Posterior vena cava (tissue), 2 donors: ENCODE results near the gene RELA. TPM values are rescaled to one million over a fixed set of nuclear protein-coding genes. Genes with fewer than 3 reads are reported as not detected.
A peak's percentile ranks its signal among the peaks of the same experiment; 100 is the strongest.
"Not testable (repeated sequence)": the region's sequence is repeated elsewhere in the genome, so short reads cannot be mapped to it uniquely, and the experiment has no call there.

Experiments
- DNase-seq: peaks from one replicate; pipeline ENCODE4 v3.0.0-alpha.2; 2020; ENCODE audit warnings: low spot score
- intact Hi-C, 2 donors: fragments of 100-400 bp; cut with DNase I; formaldehyde crosslinking; loops; one replicate each; pipeline versions ENCODE4 v1.14.1 to v1.14.2; 2022 to 2023
- long read RNA-seq, 2 donors: library from polyadenylated mRNA; unstranded; transcript quantifications; one replicate each; pipeline ENCODE4 v2.0.0, GENCODE V29; 2020 to 2021
- total RNA-seq, 2 donors: library from RNA; stranded (reverse); fragmentation: NEBNext Ultra II Directional; extraction: Animal tissue kit (Norgen Biotek cat#: 25700); gene quantifications; one replicate each; pipeline ENCODE4 v1.2.1, GENCODE V29; 2021
- donor health status: DM: yes; HTN: yes; CAD: no.
- donor health status: DM: yes; HTN: yes; CAD: no.

The RELA gene
- 10 to 100 TPM; 57.6 to 80.8 TPM for total RNA-seq
- long read RNA-seq, donor 1, transcript RELA-202 (11 exons, 2,700 nt), result major isoform, 8 of 18 reads
- long read RNA-seq, donor 1, partial matches to known transcripts, result 9 of 18 reads
- long read RNA-seq, donor 1, other reads (novel, unspliced or antisense), result 1 of 18 reads
- long read RNA-seq, donor 2, transcript RELA-202 (11 exons, 2,700 nt), result major isoform, 14 of 51 reads
- long read RNA-seq, donor 2, partial matches to known transcripts, result 23 of 51 reads
- long read RNA-seq, donor 2, other reads (novel, unspliced or antisense), result 12 of 51 reads

DNA sequence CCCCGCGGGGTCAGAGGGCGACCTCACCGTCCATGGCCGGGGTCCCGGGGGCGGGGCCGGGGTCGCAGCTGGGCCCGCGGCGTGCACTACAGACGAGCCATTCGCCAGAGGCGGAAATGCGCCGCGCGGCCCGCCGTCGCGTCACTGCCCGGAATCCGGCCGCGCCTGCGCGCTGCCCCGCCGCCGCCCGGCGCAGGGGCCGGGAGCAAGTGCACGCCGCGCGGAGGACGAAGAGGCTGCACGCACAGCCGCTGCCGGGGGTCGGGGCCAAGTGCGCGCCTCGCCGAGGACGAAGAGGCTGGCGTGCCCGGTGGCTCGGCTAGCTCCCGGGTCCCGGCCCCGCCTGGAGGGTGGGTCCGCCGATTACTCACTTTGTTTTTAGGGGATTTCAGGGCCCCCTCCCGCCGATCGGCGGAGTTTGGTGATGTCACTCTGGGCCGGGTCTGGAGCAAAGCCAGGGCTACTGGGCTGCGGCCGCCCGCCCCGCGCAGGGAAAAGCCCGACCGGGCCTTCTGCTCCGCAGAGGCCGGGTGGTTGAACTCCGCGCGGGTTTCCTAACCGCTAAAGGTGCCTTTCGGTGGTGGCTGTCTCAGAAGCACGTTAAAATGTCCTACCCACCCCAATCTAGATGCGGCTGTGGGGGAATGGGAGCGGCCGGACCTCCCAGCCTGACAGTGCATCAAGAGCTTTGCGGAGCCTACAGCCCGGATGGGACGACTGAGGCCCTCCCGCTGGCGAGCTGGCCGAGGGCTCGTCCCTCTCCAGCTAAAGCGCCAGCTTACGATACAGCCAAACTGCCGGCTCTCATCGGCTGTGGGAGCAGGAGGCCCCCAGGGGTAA is at the start of gene RELA:
Gene RELA, minus strand, starts transcription at position 118 of the 840 bp plus-strand sequence. Its CDS starts 84 bp downstream, at position 34.
- DNase-seq, result peak; percentile 99
- intact Hi-C loops, result no loop called here

GRCh38 chr11:65711785-65712632 is 49.3 kb upstream of the RELA start, which contains the start of gene KAT5:
TSS of gene KAT5 (plus strand) at chr11:65712252. CDS start at chr11:65712268, 16 bp downstream.
- intact Hi-C loops, result no loop called here

GRCh38 chr11:65710421-65710820 is 47.7 kb upstream of the RELA start:
- DNase-seq, result no peak
- intact Hi-C loops, result no loop called here

More at GRCh38 chr11:65711785-65712632, 49.3 kb upstream of the RELA start, which contains the start of gene KAT5:
- peak; percentile 99 for DNase-seq

DNA sequence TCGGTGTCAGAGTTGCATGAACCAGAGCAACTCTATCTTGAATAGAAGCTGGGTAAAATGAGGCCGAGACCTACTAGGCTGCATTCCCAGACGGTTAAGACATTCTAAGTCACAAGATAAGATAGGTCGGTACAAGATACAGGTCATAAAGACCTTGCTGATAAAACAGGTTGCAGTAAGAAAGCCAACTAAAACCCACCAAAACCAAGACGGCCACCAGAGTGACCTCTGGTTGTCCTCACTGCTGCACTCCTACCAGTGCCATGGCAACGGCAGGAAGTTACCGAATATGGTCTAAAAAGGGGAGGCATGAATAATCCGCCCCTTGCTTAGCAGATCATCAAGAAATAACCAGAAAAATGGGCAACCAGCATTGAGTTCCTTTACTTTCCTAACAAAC is 46.9 kb upstream of the RELA start:
- intact Hi-C loops, result loop anchor here in 1 of 2 donors (5.0 to 10.0 kb wide), 2 partner anchors 108 to 265 kb away; no protein-coding TSS in a partner anchor
- DNase-seq, result no peak

GRCh38 chr11:65708451-65708850 is 45.7 kb upstream of the RELA start:
- intact Hi-C loops, result loop anchor here in 1 of 2 donors (5.0 to 10.0 kb wide), 2 partner anchors 109 to 266 kb away; no protein-coding TSS in a partner anchor
- DNase-seq, result no peak

GRCh38 chr11:65707002-65707401 is 44.3 kb upstream of the RELA start:
- DNase-seq, result not testable (repeated sequence)
- intact Hi-C loops, result loop anchor here in 1 of 2 donors (5.0 to 10.0 kb wide), 2 partner anchors 110 to 268 kb away; no protein-coding TSS in a partner anchor

GRCh38 chr11:65706303-65706763 is 43.6 kb upstream of the RELA start:
- peak; percentile 93 for DNase-seq

DNA sequence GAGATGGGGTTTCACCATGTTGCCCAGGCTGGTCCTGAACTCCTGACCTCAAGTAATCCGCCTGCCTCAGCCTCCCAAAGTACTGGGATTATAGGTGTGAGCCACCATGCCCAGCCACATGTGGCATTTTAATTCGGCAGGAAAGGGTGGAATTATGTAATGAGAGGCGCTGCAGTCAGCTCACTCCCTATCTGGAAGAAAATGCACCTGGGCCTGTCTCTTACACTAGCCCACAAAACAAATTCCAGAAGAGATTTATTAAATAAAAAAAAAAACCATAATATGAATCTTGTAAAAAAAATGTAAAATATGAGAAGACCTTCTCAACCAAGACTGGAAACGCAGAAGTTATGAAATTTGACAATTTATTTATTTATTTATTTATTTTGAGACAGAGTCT is 41.1 kb upstream of the RELA start:
- intact Hi-C loops, result loop anchor here in 1 of 2 donors (10.0 kb wide), 1 partner anchor 271 kb away; no protein-coding TSS in a partner anchor
- DNase-seq, result no peak

More at GRCh38 chr11:65706303-65706763, 43.6 kb upstream of the RELA start:
- intact Hi-C loops, result loop anchor here in 1 of 2 donors (5.0 to 10.0 kb wide), 2 partner anchors 111 to 268 kb away; no protein-coding TSS in a partner anchor

DNA sequence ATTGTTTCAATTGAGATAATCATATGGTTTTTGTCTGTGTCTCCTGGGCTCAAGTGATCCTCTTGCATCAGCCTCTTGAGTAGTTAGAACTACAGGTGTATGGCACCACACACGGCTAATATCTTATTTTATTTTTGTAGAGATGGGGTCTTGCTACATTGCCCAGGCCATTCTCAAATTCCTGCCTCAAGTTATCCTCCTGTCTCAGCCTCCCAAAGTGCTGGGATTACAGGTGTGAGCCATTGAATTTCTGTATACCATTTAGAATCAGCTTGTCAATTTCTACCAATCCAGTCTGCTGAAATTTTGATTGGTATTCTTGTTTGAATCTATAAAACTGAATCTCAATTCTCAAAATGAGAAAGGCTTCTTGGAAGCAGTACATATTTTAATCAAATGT is 39.0 kb upstream of the RELA start:
- no peak for DNase-seq
- intact Hi-C loops, result loop anchor here in 1 of 2 donors (10.0 kb wide), 1 partner anchor 273 kb away; no protein-coding TSS in a partner anchor

DNA sequence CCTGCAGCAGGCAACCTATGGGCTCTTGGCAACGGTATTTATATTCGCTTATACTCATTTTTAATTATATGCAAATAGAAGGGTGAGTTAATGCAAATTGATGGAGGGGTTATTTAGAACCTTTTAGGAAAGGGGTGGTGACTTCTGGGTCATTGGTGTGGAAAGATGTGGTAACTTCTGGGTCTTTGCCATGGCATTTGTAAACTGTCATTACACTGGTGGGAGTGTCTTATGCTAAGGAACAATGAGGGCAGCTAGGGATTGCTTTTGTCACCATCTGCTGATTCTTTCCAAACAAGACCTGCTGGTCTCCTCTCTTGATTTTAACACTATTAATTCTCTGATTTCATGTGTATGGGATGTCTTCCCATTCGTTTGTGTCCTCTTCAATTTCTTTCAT is 37.7 kb upstream of the RELA start:
- intact Hi-C loops, result loop anchor here in 1 of 2 donors (10.0 kb wide), 1 partner anchor 274 kb away; no protein-coding TSS in a partner anchor
- no peak for DNase-seq

GRCh38 chr11:65699306-65699705 is 36.6 kb upstream of the RELA start:
- intact Hi-C loops, result no loop called here
- no peak for DNase-seq

- DNase-seq, result no peak
- intact Hi-C loops, result no loop called here
Observed at GRCh38 chr11:65698205-65698604, 35.5 kb upstream of the RELA start.

DNA sequence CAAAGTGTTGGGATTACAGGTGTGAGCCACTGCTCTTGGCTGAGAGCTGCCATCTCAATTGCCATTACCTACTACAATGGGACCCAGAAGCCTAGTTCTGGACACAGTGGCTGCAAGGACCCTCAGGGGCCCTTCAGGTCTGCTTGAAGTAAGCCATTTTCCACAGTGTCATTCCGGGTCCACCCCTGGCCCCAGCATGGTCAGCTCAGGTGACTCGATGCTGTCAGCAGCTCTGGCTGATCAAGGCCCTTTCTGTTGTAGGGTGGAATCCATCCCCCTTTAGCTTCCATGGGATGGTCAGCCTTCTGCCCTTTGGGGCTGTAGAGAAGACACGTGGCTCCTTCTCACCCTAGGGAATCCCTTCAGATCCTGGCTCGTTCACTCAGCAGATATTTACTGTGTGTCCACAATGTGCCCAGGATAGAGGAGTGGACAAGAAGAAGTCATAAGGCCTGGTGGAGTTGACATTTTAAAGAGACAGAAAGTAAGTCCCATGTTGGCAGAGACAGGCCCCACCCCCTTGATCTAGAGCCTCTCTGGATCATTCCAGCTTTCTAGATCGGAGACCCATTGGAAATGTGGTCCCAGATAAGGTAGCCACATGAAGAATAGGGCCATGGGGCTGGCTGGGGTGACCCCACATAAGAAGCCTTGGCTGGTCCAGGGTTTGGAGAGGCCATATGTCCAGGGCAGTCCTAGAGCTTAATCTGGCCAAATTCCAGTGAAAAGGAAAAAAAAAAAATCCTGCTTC is 34.3 kb upstream of the RELA start:
- intact Hi-C loops, result no loop called here
- DNase-seq, result no peak

DNA sequence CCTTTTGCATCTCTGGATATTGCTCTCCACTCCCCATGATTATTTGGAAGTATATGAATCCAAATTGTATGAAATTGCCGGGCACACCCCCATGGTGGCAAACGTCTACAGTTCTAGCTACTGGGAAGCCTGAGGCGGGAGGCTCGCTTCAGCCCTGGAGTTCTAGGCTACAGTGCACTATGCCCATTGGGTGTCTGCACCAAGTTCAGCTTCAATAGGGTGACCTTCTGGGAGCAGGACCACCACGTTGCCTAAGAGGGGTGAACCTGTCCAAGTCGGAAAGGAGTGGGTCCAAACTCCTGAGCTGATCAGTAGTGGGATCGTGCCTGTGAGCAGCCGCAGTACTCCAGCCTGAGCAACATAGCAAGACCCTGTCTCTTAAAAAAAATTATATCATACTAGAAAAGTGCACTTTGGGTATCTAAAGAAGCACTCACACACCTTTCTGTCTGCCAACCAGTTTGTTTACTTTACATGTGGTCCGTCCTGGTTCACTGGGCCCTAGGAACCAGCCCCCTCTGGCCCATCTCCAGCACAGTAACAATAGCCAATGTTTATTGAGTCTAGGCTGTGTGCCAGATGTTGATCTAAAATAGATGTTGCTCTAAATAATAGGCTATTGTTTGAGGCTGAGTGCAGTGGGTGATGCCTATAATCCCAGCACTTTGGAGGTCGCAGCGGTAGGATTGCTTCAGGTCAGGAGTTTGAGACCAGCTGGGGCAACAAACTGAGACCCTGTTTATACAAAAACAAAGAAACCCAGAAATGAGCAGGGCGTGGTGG is 32.9 kb upstream of the RELA start:
- intact Hi-C loops, result no loop called here
- DNase-seq, result no peak

GRCh38 chr11:65692367-65692766 is 29.7 kb upstream of the RELA start:
- intact Hi-C loops, result no loop called here

GRCh38 chr11:65691847-65692246 is 29.1 kb upstream of the RELA start:
- DNase-seq, intact Hi-C loops: not testable (repeated sequence)

More at GRCh38 chr11:65692367-65692766, 29.7 kb upstream of the RELA start:
- no peak for DNase-seq

DNA sequence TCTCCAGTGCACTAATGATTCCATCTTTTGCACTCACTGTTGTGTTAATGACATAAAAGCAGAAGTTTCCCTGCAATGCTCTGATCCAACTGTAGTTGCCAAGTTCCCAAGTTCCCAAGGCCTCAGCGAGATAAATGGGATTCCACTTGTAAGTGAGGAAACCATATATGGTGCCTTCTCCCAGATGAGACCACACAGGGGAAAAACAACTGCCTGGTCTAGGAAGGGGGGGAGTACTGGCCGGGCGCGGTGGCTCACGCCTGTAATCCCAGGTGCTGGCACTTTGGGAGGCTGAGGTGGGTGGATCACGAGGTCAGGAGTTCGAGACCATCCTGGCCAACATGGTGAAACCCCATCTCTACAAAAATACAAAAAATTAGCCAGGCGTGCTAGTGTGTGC is 23.3 kb upstream of the RELA start:
- intact Hi-C loops, result no loop called here
- DNase-seq, result no peak
